Cerebellar cortex (tissue), 1 donor: ENCODE measurements around the gene CYP8B1.

Experiments used
- DNase-seq: peaks from one replicate; pipeline ENCODE4 v3.0.0-alpha.2; 2015; ENCODE audit warnings: low spot score

Gene CYP8B1

DNA sequence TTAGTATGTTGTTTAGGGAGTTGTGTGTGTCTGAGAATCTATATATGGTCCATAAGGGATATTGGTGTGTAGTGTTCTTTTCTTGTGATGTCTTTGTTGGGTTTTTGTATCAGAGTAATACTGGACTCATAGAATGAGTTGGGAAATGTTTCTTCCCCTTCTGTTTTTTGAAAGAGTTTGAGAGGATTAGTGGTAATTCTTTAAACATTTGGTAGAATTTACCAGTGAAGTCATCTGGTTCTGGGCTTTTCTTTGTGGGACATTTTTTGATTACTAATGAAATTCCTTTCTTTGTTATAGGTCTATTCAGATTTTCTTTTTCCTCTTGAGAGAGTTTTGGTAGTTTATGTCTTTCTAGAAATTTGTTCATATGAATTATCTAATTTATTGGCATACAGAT lies 49.5 kb downstream of the CYP8B1 start:
- DNase-seq: no peak

DNA sequence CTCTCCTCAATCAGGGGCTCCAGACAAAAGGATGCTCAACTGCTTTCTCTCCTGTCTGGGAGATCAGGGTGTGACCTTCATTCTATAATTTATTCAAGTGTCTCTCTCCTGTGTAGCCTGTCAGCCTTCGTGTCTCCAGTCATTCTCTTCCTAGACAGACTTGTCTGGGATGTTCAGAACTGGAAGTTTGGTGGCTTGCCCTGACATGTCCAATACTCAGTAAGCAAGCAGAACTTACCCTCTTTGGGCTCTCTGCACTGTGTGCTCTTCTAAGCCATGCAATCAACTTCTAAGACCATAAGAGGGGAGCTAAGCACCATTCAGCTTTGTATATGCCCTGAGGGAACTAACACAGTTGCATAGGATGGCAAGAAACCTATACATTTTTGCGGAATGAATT lies 52.3 kb downstream of the CYP8B1 start:
- no peak for DNase-seq

DNA sequence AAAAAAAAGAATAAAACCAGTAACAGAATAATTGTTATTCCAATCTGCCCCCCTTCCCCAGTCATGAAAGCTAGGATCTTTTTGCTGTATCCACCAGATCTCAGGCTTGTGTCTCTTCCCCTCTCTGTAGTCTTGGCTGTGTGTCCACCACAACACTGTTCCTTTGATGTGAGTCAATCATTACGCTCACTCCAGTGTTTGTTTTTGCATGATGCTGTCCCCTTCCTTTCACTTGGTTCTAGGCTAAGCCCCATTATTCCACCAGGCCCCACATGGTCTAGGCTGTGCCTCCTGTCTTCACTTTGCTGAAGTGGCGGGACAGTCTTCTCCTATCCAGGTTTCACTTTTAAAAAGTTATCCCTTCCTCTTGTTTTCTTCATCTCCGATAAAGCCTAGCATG lies 52.9 kb downstream of the CYP8B1 start:
- DNase-seq: no peak
